HUES6 (cell line): ENCODE measurements around the gene OTUB2.

Experiments
- H3K27ac ChIP-seq: 2 replicates; pipeline ENCODE4 v1.7.0; 2013; ENCODE audit warnings: low read depth, mild to moderate bottlenecking, low read length, inconsistent platforms
- H3K27me3 ChIP-seq: 2 replicates; pipeline ENCODE4 v1.6.1; 2013; ENCODE audit warnings: low read length; ENCODE audit not compliant: control insufficient read depth, insufficient read depth
- H3K36me3 ChIP-seq: 2 replicates; pipeline ENCODE4 v1.6.1; 2013; ENCODE audit warnings: low read length; ENCODE audit not compliant: control insufficient read depth, insufficient read depth
- H3K4me1 ChIP-seq: 2 replicates; pipeline ENCODE4 v1.6.1; 2013; ENCODE audit warnings: low read length; ENCODE audit not compliant: control insufficient read depth, insufficient read depth
- H3K4me3 ChIP-seq: 2 replicates; pipeline ENCODE4 v1.5.1; 2013; ENCODE audit warnings: low read depth, low read length
- H3K9ac ChIP-seq: one replicate; pipeline ENCODE4 v1.6.1; 2013; ENCODE audit warnings: mild to moderate bottlenecking, low read length
- H3K9me3 ChIP-seq: 2 replicates; pipeline ENCODE4 v1.6.1; 2013; ENCODE audit warnings: low read depth, low read length; ENCODE audit not compliant: control insufficient read depth, insufficient read depth

OTUB2 gene

DNA sequence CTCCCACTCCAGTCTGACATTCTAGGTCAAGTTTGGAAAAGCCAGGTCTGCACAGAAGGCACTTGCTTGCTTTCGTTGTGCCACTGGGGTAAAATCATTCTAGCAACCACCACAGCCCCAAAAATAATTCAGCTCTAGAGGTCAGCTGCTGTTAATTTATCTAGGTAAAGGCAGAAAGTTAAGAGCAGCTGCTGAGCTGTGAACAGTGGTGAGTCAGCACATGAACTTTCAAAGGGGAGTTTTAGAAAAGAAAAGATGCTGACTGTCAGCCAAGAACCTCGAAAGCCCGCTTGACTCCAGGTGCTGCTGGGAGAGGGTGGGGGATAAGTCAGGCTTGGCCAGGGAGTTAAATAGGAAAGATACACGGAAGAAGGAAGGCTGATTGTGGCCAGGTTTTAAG lies 16.4 kb upstream of the OTUB2 start:
- Histone ChIP-seq H3K36me3 (no peaks in the 10 kb centered on the region), H3K27me3 (peaks cover 2% of the 10 kb centered on the region; the same call in 1 of the 2 replicates), H3K27ac (no peak overlapping the region), H3K4me1 (no peaks in the 10 kb centered on the region), H3K9ac (no peak overlapping the region), H3K4me3 (no peak overlapping the region), H3K9me3 (no peaks in the 10 kb centered on the region)

DNA sequence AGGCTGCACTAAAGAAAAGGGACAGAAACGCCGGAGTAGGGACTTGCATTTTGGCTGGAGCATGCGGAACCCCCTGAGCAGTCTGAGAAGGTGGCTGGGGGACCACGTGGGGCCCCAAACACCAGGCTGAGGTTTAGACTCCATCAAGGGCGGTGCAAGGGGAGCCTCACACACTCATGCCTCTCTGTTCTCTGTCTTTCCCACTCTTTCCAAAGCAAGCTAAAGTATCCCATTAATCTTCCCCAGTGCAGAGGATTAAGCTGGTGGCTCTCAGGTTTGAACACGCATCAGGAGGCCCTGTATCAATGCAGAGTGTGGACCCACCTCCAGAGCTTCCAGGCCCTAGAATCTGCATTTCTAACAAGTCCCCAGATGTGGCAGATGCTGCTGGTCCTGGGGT lies 15.5 kb upstream of the OTUB2 start:
- no peaks in the 10 kb centered on the region for H3K9me3 ChIP-seq
- H3K27me3 ChIP-seq, result peaks cover 2% of the 10 kb centered on the region; the same call in 1 of the 2 replicates
- no peak overlapping the region for H3K9ac ChIP-seq
- no peaks in the 10 kb centered on the region for H3K4me1 ChIP-seq
- H3K4me3 ChIP-seq, result no peak overlapping the region
- no peak overlapping the region for H3K27ac ChIP-seq
- H3K36me3 ChIP-seq, result no peaks in the 10 kb centered on the region

DNA sequence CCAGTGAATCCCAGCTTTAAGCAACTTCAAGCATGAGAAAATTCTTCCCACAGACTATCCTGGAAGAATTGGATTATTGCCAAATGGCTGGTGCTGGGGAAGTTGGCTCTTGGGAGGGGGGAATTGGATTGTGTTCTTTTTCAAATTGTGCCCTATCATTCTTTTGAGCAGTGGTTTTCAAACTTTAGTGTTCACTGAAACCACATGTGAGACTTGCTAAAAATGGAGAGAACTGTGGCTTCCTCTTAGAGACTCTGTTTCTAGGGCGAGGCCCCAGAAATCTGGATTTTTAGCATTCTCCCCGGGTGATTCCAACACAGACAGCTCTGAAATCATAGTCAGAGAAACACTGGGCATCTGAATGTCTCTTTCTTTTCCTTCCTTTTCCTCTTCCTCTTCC lies 14.3 kb upstream of the OTUB2 start:
- no peaks in the 10 kb centered on the region for H3K4me1 ChIP-seq
- no peaks in the 10 kb centered on the region for H3K9me3 ChIP-seq
- no peak overlapping the region for H3K27ac ChIP-seq
- no peaks in the 10 kb centered on the region for H3K36me3 ChIP-seq
- no peak overlapping the region for H3K9ac ChIP-seq
- H3K27me3 ChIP-seq, result peaks cover 2% of the 10 kb centered on the region; the same call in 1 of the 2 replicates
- no peak overlapping the region for H3K4me3 ChIP-seq

DNA sequence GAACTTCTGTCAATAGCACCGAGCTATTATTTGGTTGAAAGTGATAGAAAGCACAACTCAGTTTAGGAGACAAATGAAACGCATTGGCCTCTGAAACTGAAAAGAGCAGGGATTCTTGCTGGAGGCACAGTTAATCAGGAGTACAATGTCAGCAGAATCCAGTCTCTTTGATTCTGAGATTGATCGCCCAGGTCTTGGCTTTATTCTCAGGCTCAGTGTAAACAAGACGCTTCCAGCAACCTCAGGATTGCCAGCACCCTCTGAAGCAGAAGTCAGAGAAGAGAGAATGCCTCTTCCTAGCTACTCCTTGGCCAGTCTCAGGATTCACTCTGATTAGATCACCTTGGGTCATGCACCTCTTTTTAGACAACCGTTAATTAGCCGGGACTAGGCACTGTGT lies 11.8 kb upstream of the OTUB2 start:
- Histone ChIP-seq H3K27me3 (no peaks in the 10 kb centered on the region; the same call in 1 of the 2 replicates), H3K36me3 (no peaks in the 10 kb centered on the region), H3K4me3 (no peak overlapping the region), H3K9me3 (no peaks in the 10 kb centered on the region), H3K4me1 (no peaks in the 10 kb centered on the region), H3K27ac (no peak overlapping the region), H3K9ac (no peak overlapping the region)

DNA sequence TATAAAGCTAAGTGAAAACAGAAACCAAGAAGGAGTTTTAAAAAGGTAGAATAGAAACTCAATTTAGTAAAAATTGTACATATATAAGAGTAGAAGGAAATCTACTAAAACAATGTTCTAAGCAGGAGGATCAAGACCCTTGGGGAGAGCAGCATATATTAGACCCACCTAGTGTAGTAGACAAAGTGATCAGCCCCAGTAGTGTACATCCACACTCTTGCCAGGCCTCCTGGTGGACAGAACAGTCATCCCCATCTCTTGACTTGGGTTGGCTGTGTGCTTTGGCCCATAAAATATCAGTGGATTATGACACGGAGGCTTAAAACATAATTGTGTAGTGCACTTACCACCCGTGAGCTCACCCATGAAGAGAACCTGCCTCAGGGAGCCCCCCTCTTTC lies 10.9 kb upstream of the OTUB2 start:
- H3K9me3 ChIP-seq, result no peaks in the 10 kb centered on the region

DNA sequence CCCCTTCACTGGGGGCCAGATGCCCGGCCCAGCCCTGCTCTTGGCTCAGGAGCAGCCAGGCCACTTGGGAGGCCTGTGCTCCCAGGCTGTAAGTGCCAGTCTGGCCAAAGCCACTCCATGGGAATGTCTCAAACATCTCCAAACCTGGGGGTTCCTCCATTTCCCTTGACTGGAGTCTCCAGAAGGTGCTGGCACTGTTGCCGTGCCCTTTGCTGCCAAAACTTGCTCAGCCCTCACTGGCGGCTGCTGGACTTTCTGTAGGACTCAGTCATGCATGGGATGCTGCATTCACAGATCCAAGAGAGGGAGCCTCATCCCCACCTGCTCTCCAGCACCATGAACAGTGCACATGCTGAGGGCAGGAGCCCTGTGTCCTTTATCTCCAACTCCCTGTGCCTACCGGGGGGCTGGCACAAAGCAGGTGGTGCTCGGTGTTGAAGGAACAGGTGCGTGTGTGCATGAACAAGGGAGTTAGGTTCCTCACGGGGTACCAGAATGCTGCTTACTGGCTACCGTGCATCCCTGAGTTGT lies 9.6 kb upstream of the OTUB2 start:
- Histone ChIP-seq H3K4me3 (no peak overlapping the region), H3K27me3 (no peaks in the 10 kb centered on the region; the same call in 1 of the 2 replicates), H3K36me3 (no peaks in the 10 kb centered on the region), H3K9ac (no peak overlapping the region), H3K4me1 (no peaks in the 10 kb centered on the region), H3K27ac (no peak overlapping the region), H3K9me3 (no peaks in the 10 kb centered on the region)

More for the DNA sequence above, 10.9 kb upstream of the OTUB2 start:
- H3K4me1 ChIP-seq, result no peaks in the 10 kb centered on the region
- no peaks in the 10 kb centered on the region for H3K36me3 ChIP-seq
- no peak overlapping the region for H3K27ac ChIP-seq
- no peak overlapping the region for H3K4me3 ChIP-seq
- no peaks in the 10 kb centered on the region; the same call in 1 of the 2 replicates for H3K27me3 ChIP-seq
- no peak overlapping the region for H3K9ac ChIP-seq

DNA sequence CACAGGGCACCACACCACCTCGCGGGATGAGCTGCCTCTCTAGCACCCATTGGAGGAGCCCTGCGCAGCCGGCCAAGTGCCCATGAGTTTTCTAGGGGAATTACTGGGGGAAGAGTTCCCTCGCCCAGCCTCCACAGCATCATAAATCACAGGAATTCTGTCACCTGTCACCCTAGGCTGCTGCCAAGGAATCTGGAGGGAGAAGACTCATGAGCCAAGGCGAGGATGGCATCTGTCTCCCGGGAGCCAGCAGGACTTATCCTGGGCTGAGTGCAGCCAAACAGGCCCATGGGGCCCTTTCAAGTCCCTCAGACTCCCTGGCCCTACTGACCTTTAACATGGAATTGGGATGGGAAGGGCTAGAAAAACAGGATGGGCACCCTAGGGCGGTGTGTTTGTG lies 7.8 kb upstream of the OTUB2 start:
- H3K4me1 ChIP-seq, result peaks cover 16% of the 10 kb centered on the region
- H3K36me3 ChIP-seq, result no peaks in the 10 kb centered on the region
- H3K4me3 ChIP-seq, result no peak overlapping the region
- no peak overlapping the region for H3K9ac ChIP-seq
- H3K27me3 ChIP-seq, result no peaks in the 10 kb centered on the region; the same call in 1 of the 2 replicates
- H3K27ac ChIP-seq, result no peak overlapping the region
- H3K9me3 ChIP-seq, result no peaks in the 10 kb centered on the region

DNA sequence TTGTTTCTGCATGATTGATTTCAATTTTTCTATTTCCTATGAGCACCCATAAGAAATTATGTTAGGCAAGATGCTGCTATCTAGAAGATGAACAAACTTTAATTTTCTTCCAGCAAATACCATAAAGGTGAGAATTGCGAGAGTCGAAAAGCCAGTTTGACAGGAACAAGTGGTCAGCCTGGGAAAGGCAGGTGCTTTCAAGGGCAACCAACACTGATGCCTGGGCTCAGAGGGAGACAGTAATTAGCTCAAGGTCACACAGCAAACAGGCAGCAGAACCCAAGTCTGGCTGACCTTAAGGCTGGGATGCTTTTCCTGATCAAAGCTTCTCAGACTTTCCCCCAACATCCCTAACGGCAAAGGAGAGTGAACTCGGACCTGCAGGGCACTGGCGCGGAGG lies 6.8 kb upstream of the OTUB2 start:
- Histone ChIP-seq H3K36me3 (no peaks in the 10 kb centered on the region), H3K4me3 (no peak overlapping the region), H3K27ac (no peak overlapping the region), H3K4me1 (peaks cover 16% of the 10 kb centered on the region), H3K27me3 (no peaks in the 10 kb centered on the region; the same call in 1 of the 2 replicates), H3K9ac (no peak overlapping the region), H3K9me3 (no peaks in the 10 kb centered on the region)

DNA sequence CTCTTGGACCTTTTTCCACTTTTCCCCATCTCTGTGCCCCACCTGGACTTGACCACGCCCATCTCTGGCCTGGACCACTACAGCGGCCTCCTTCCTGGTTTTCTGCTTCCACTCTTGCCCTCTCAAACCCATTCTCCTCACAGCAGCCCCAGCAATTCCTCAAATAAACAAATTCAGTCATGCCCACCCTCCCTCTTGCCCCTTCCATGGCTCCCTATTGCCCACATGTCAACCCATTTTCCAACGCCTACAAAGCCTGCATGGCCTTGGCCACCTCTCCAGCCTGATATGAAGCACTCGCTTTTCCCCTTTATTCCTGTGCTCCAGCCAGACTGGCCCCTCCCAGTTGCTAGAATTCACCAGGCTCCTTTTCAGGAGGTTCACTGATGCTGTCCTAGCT lies 5.9 kb upstream of the OTUB2 start:
- Histone ChIP-seq H3K9me3 (no peaks in the 10 kb centered on the region), H3K27ac (no peak overlapping the region), H3K27me3 (no peaks in the 10 kb centered on the region; the same call in 1 of the 2 replicates), H3K36me3 (no peaks in the 10 kb centered on the region), H3K9ac (no peak overlapping the region), H3K4me3 (no peak overlapping the region), H3K4me1 (peaks cover 16% of the 10 kb centered on the region)

DNA sequence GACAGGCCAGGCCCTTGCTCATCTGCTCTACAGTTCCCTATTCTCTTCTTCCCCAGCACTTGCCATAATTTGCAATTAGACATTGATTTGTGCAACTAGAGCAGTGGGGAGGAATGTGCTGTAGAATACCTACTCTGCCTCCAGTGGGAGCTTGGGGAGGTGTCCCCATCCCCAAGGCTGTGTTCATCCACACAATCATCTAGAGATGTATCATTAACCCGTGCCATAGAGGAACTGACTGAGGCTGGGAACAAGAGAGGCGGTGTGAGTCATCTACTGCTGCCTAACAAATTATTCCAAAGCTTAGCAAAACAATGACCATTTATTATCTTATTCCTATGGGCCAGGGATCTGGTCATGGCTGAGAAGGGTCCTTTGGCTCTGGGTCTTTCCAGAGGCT lies 5.1 kb upstream of the OTUB2 start:
- Histone ChIP-seq H3K27me3 (no peaks in the 10 kb centered on the region; the same call in 1 of the 2 replicates), H3K4me3 (no peak overlapping the region), H3K9me3 (no peaks in the 10 kb centered on the region), H3K36me3 (no peaks in the 10 kb centered on the region), H3K27ac (no peak overlapping the region), H3K9ac (no peak overlapping the region), H3K4me1 (peaks cover 20% of the 10 kb centered on the region)

DNA sequence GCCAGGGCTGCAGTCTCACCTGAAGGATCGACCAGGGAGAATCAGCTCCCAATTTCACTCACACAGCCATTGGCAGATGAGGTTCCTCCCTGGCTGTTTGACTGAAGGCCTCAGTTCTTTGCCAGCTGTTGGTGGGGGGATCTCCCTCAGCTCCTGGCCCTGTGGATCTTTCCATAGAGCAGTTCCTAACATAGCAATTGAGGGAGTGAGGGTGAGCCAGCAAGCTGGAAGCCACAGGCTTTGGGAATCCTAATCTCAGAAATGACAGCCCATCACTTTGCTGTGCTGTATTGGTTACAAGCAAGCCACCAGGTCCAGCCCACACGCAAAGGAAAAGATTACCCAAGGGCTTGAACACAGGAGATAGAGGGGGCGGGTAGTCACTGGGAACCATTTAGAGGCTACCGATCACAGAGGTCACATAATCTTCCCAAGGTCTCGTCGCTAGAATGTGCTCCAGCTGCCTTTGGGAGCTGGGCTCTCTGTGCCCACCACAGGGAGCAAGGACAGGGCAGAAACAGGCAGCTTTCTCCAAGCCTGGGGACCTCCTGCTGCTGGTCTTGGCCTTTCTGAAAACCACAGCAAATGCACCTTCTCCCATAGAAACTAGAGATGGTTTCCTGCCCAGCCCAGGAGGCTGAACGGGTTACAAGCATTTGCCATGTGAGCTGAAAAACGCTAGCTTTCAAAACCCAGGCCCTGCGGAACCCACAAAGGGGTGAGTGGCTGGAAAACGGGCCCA lies 4.6 kb upstream of the OTUB2 start:
- Histone ChIP-seq H3K9ac (no peak overlapping the region), H3K4me3 (no peak overlapping the region), H3K27ac (no peak overlapping the region), H3K36me3 (no peaks in the 10 kb centered on the region), H3K27me3 (no peaks in the 10 kb centered on the region; the same call in 1 of the 2 replicates), H3K4me1 (peaks cover 20% of the 10 kb centered on the region), H3K9me3 (no peaks in the 10 kb centered on the region)
